ENCODE data around the gene PTCSC3.

DNA sequence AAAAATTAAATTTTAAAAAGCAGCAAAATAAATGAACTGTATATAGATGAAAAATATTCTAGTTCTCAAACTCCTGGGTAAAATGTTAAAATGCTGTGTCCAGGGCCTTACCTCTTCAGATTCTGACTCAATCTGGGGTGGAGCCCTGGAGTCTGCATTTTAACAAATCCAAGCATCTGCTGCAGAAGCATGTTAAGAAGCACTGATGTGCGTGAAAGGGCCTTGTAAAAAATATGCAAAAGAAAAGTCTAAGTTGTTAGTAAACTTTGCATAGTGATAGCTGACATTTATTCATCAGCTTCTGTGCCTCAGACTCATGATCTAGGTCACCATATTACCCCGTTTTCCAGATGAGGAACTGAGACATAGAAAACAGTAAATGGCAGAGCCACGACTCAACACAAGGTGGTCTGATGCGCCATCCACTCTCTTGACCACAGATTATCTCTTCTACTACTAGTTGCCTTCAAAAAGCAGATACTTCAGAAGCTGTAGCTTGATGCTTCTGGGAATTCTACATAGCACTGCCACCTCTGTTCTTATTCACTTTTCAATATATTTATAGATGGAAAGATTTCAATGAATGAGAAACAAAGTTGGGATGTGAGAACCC is 28.0 kb upstream of the PTCSC3 start:
- TF ChIP-seq, protein P1, sequence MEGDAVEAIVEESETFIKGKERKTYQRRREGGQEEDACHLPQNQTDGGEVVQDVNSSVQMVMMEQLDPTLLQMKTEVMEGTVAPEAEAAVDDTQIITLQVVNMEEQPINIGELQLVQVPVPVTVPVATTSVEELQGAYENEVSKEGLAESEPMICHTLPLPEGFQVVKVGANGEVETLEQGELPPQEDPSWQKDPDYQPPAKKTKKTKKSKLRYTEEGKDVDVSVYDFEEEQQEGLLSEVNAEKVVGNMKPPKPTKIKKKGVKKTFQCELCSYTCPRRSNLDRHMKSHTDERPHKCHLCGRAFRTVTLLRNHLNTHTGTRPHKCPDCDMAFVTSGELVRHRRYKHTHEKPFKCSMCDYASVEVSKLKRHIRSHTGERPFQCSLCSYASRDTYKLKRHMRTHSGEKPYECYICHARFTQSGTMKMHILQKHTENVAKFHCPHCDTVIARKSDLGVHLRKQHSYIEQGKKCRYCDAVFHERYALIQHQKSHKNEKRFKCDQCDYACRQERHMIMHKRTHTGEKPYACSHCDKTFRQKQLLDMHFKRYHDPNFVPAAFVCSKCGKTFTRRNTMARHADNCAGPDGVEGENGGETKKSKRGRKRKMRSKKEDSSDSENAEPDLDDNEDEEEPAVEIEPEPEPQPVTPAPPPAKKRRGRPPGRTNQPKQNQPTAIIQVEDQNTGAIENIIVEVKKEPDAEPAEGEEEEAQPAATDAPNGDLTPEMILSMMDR (IDR thresholded peaks at IDR 0.05): no peak
- no peak for TF ChIP-seq EZH2 (IDR thresholded peaks at IDR 0.05)
